Activated B cell treated with CpG ODN at 0.5 μM for 24 hours (primary cell): ENCODE data around the gene PLCH1. TPM values are rescaled to one million over a fixed set of nuclear protein-coding genes. Genes with fewer than 3 reads are reported as not detected.

ENCODE experiments used
- ATAC-seq: fragments of 200-7000 bp; cut with Tn5 transposase; one replicate; pipeline ENCODE4 v1.10.0; 2021; ENCODE audit warnings: low read depth, mild to moderate bottlenecking, moderate library complexity
- CTCF ChIA-PET: fragments of 350-600 bp; sonication (Branson Sonifier 250); formaldehyde crosslinking; loops from one replicate; lab custom pipeline; 2021; ENCODE audit warnings: antibody characterized with exemption; lab: Charles Lee
- POLR2A ChIA-PET: fragments of 350-600 bp; sonication (Branson Sonifier 250); formaldehyde crosslinking; loops from one replicate; lab custom pipeline; 2021; ENCODE audit warnings: antibody characterized with exemption; lab: Charles Lee
- DNase-seq: peaks from one replicate; pipeline ENCODE4 v3.0.0; 2022
- H3K27ac Mint-ChIP-seq: one replicate; pipeline ENCODE4 v1.8.0; 2020; ENCODE audit warnings: mixed read lengths
- H3K27me3 Mint-ChIP-seq: one replicate; pipeline ENCODE4 v1.8.0; 2021; ENCODE audit warnings: mixed read lengths
- H3K36me3 Mint-ChIP-seq: one replicate; pipeline ENCODE4 v1.8.0; 2021; ENCODE audit warnings: low read depth, mixed read lengths
- H3K4me1 Mint-ChIP-seq: one replicate; pipeline ENCODE4 v1.8.0; 2021; ENCODE audit warnings: mixed read lengths
- H3K4me3 Mint-ChIP-seq: one replicate; pipeline ENCODE4 v1.8.0; 2020; ENCODE audit warnings: mild to moderate bottlenecking, mixed read lengths
- H3K9me3 Mint-ChIP-seq: one replicate; pipeline ENCODE4 v1.8.0; 2020; ENCODE audit warnings: mixed read lengths
- intact Hi-C: fragments of 100-400 bp; cut with micrococcal nuclease; formaldehyde crosslinking; loops from one replicate; pipeline ENCODE4 v1.15.1; 2024
- total RNA-seq: library from RNA; stranded (reverse); gene quantifications from 2 replicates; pipeline ENCODE4 v1.2.3, GENCODE V29; 2022
- TF ChIP-seq, protein P1 (sequence below): fragments of 200-600 bp; IDR thresholded peaks from one replicate; pipeline ENCODE4 v1.8.0; 2022; ENCODE audit warnings: antibody characterized with exemption, mild to moderate bottlenecking

Gene PLCH1
- total RNA-seq, 1 donor from 2014 or later: 0.27 TPM

DNA sequence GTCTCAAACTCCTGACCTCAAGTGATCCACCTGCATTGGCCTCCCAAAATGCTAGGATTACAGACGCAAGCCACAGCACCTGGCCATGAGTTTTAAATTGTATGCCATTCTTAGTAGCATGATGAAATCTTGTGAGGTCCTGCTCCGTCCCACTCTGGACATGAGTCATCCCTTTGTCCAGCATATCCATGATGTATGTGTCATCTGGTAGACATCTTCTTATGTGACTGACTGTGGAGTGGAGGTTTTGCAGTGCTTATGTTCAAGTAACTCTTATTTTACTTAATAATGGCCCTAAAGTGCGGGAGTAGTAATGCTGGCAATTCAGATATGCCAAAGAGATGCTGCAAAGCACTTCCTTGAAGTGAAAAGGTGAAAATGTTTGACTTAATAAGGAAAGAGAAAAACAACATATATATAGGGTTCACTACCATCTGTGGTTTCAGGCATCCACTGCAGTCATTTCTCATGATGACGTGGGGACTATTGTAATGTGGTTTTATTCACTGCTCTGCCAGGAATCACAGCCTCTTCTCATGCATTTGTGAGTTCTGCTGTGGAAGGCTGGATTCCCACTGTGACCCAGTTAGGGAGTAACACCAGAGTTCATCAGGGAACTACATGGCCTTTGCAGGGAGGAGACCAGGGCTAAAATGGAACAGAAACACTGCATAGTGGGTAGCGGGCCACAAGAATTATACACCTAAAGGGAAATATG lies 246.8 kb downstream of the PLCH1 start:
- CTCF ChIA-PET: no interaction called here
- TF ChIP-seq, protein P1, sequence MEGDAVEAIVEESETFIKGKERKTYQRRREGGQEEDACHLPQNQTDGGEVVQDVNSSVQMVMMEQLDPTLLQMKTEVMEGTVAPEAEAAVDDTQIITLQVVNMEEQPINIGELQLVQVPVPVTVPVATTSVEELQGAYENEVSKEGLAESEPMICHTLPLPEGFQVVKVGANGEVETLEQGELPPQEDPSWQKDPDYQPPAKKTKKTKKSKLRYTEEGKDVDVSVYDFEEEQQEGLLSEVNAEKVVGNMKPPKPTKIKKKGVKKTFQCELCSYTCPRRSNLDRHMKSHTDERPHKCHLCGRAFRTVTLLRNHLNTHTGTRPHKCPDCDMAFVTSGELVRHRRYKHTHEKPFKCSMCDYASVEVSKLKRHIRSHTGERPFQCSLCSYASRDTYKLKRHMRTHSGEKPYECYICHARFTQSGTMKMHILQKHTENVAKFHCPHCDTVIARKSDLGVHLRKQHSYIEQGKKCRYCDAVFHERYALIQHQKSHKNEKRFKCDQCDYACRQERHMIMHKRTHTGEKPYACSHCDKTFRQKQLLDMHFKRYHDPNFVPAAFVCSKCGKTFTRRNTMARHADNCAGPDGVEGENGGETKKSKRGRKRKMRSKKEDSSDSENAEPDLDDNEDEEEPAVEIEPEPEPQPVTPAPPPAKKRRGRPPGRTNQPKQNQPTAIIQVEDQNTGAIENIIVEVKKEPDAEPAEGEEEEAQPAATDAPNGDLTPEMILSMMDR: no peak
- no peaks in the 10 kb centered on the region for H3K9me3 Mint-ChIP-seq
- H3K4me1 Mint-ChIP-seq: peaks cover 21% of the 10 kb centered on the region
- no peak for ATAC-seq
- POLR2A ChIA-PET: no interaction called here
- H3K4me3 Mint-ChIP-seq: no peak overlapping the region
- H3K27me3 Mint-ChIP-seq: no peaks in the 10 kb centered on the region
- DNase-seq: no peak
- H3K36me3 Mint-ChIP-seq: no peaks in the 10 kb centered on the region
- H3K27ac Mint-ChIP-seq: no peak overlapping the region
- intact Hi-C loops: no loop called here

DNA sequence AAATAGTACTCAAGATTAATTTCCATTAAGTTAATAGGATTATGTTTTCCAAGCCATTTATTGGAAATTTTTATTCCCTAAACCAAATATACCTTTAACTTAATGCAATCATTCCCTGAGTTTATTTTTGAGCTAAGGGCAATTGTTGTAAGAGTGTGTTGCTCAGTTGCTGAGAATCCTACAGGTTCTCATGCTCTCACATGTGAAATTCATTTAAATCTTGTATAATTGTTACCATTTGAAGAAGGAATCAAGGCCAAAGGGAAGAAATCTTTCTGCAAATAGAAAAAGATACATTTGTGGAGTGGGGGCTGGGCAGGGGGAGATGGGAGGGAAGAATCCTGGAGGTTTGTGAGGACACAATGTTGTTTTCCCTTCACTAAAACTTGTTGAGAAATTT lies 248.7 kb downstream of the PLCH1 start:
- Mint-ChIP-seq H3K36me3 (no peaks in the 10 kb centered on the region), H3K27me3 (no peaks in the 10 kb centered on the region), H3K27ac (no peak overlapping the region), H3K4me1 (peaks cover 21% of the 10 kb centered on the region), H3K4me3 (no peak overlapping the region), H3K9me3 (no peaks in the 10 kb centered on the region)
- TF ChIP-seq, protein P1: no peak
- DNase-seq: no peak
- ATAC-seq: no peak
- intact Hi-C loops: no loop called here
- CTCF ChIA-PET: no interaction called here
- POLR2A ChIA-PET: no interaction called here

DNA sequence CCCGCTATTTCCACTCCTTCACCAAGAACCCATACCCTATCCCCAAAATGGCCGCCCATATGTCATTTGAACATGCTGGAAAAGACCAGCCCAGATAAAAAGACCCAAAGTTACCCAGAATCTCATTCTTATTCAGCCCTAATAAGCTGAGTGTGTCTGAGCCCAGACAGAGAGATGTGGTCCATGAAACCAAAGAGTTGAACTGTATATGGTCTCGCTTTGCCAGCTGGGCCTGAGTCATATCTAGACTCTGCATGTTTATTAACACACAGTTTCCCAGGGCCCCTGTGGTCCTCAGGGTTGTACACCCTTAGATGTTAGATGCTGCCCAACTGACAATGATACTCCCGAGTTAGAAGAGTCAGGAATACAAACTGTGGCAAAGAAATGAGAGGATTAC lies 249.5 kb downstream of the PLCH1 start:
- DNase-seq (no peak), ATAC-seq (peak; percentile 74)
- intact Hi-C loops: no loop called here
- Mint-ChIP-seq H3K36me3 (no peaks in the 10 kb centered on the region), H3K4me1 (peaks cover 21% of the 10 kb centered on the region), H3K9me3 (no peaks in the 10 kb centered on the region), H3K27ac (peak overlapping the region; percentile 21), H3K4me3 (no peak overlapping the region), H3K27me3 (no peaks in the 10 kb centered on the region)
- ChIA-PET CTCF (no interaction called here), POLR2A (no interaction called here)
- TF ChIP-seq, protein P1: no peak

DNA sequence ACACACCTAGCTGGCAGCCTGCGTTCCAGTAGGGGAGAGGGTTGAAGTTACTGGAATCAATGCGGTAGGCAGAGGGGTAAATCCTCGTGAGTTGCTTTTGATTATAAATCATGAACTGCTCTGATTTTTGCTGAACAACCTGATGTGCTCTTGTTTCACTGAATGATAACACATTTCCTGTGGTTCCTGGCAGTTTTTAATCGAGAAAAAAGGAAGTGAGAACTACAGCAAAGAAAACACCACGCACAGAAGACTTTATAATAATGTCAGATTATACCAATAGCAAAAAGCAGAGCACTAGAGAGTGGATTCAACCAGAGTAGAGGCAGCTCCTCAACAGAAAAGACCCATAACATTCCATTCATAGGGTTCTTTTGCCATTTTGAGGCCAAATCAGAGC lies 250.5 kb downstream of the PLCH1 start:
- peak overlapping the region; percentile 32 for H3K27ac Mint-ChIP-seq
- CTCF ChIA-PET: no interaction called here
- TF ChIP-seq, protein P1: no peak
- no peak for DNase-seq
- no peaks in the 10 kb centered on the region for H3K27me3 Mint-ChIP-seq
- intact Hi-C loops: no loop called here
- POLR2A ChIA-PET: no interaction called here
- H3K4me3 Mint-ChIP-seq: peak overlapping the region; percentile 58
- H3K9me3 Mint-ChIP-seq: no peaks in the 10 kb centered on the region
- ATAC-seq: peak; percentile 63
- no peaks in the 10 kb centered on the region for H3K36me3 Mint-ChIP-seq
- H3K4me1 Mint-ChIP-seq: peaks cover 21% of the 10 kb centered on the region

DNA sequence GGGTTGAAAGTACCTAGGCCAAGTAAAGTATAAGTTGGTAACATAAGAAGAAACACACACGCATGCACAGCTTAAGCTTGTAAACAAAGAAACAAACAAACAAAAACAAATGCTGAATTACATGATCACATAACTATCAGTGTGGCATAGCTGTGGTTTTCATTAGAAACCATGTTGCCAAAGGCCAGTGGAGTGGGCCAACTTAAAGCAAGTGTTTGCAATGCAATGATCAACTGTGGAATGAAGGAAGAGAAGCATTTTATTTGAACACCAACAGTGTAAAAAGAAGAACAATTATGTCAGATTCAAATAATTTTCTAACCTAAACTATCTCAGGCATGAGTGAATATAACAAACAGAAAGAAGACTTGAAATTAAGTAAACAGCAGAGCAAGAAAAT lies 252.0 kb downstream of the PLCH1 start:
- H3K27ac Mint-ChIP-seq: no peak overlapping the region
- ChIA-PET CTCF (no interaction called here), POLR2A (no interaction called here)
- H3K36me3 Mint-ChIP-seq: no peaks in the 10 kb centered on the region
- H3K27me3 Mint-ChIP-seq: no peaks in the 10 kb centered on the region
- H3K9me3 Mint-ChIP-seq: no peaks in the 10 kb centered on the region
- ATAC-seq: no peak
- H3K4me3 Mint-ChIP-seq: no peak overlapping the region
- H3K4me1 Mint-ChIP-seq: peaks cover 21% of the 10 kb centered on the region
- intact Hi-C loops: no loop called here
- DNase-seq: no peak
- TF ChIP-seq, protein P1: no peak
